ENCODE measurements around the gene PLEKHO2. TPM values are rescaled to one million over a fixed set of nuclear protein-coding genes. Genes with fewer than 3 reads are reported as not detected.
"Not testable (repeated sequence)": the region's sequence is repeated elsewhere in the genome, so short reads cannot be mapped to it uniquely, and the experiment has no call there.

Gene PLEKHO2
- 18.0 TPM for total RNA-seq (ENCODE audit: unreplicated experiment)
- long read RNA-seq, partial matches to known transcripts = 0 of 2 reads
- long read RNA-seq, other reads (novel, unspliced or antisense) = 0 of 2 reads

- DNase-seq = peak; percentile 95
- Mint-ChIP-seq H3K36me3 (ENCODE audit: unreplicated experiment) (no peaks in the 10 kb centered on the region), H3K4me3 (ENCODE audit: unreplicated experiment) (peak within 1 kb of the TSS; percentile 99), H3K4me1 (ENCODE audit: low read depth, unreplicated experiment) (peaks cover 19% of the 10 kb centered on the region), H3K27ac (ENCODE audit: unreplicated experiment) (peak within 1 kb of the TSS; percentile 91), H3K27me3 (ENCODE audit: unreplicated experiment) (peaks cover 17% of the 10 kb centered on the region), H3K9me3 (ENCODE audit: unreplicated experiment) (peaks cover 16% of the 10 kb centered on the region)
- TF ChIP-seq CTCF (IDR thresholded peaks at IDR 0.05; ENCODE audit: partially characterized antibody, unreplicated experiment) = peak; percentile 17
These were observed at the start of gene PLEKHO2 for GRCh38 chr15:64841344-64842095. Gene PLEKHO2 (plus strand): TSS chr15:64841915. CDS start chr15:64842017, 102 bp downstream.

GRCh38 chr15:64792282-64792681 lies 49.4 kb upstream of the PLEKHO2 start:
- no peak for TF ChIP-seq CTCF (IDR thresholded peaks at IDR 0.05; ENCODE audit: partially characterized antibody, unreplicated experiment)
- Mint-ChIP-seq H3K36me3 (ENCODE audit: unreplicated experiment) (no peaks in the 10 kb centered on the region), H3K4me3 (ENCODE audit: unreplicated experiment) (no peak overlapping the region), H3K9me3 (ENCODE audit: unreplicated experiment) (no peaks in the 10 kb centered on the region), H3K4me1 (ENCODE audit: low read depth, unreplicated experiment) (no peaks in the 10 kb centered on the region), H3K27me3 (ENCODE audit: unreplicated experiment) (no peaks in the 10 kb centered on the region), H3K27ac (ENCODE audit: unreplicated experiment) (no peak overlapping the region)
- no peak for DNase-seq

- H3K27me3 Mint-ChIP-seq (ENCODE audit: unreplicated experiment); H3K4me1 Mint-ChIP-seq (ENCODE audit: low read depth, unreplicated experiment); DNase-seq; H3K27ac Mint-ChIP-seq (ENCODE audit: unreplicated experiment); H3K9me3 Mint-ChIP-seq (ENCODE audit: unreplicated experiment); H3K36me3 Mint-ChIP-seq (ENCODE audit: unreplicated experiment); H3K4me3 Mint-ChIP-seq (ENCODE audit: unreplicated experiment): not testable (repeated sequence)
These were observed 46.4 kb upstream of the PLEKHO2 start for GRCh38 chr15:64795299-64795698.

- not testable (repeated sequence) for H3K36me3 Mint-ChIP-seq (ENCODE audit: unreplicated experiment); H3K27ac Mint-ChIP-seq (ENCODE audit: unreplicated experiment); H3K4me3 Mint-ChIP-seq (ENCODE audit: unreplicated experiment); DNase-seq; H3K9me3 Mint-ChIP-seq (ENCODE audit: unreplicated experiment); H3K4me1 Mint-ChIP-seq (ENCODE audit: low read depth, unreplicated experiment); H3K27me3 Mint-ChIP-seq (ENCODE audit: unreplicated experiment)
These were observed 45.8 kb upstream of the PLEKHO2 start for GRCh38 chr15:64795921-64796320.

- DNase-seq = not testable (repeated sequence)
These were observed 42.8 kb upstream of the PLEKHO2 start for GRCh38 chr15:64798905-64799304.

GRCh38 chr15:64800476-64800875 lies 41.2 kb upstream of the PLEKHO2 start:
- peaks cover 3% of the 10 kb centered on the region for H3K9me3 Mint-ChIP-seq (ENCODE audit: unreplicated experiment)
- H3K27ac Mint-ChIP-seq (ENCODE audit: unreplicated experiment) = no peak overlapping the region
- H3K4me1 Mint-ChIP-seq (ENCODE audit: low read depth, unreplicated experiment) = no peaks in the 10 kb centered on the region
- no peak overlapping the region for H3K4me3 Mint-ChIP-seq (ENCODE audit: unreplicated experiment)
- H3K36me3 Mint-ChIP-seq (ENCODE audit: unreplicated experiment) = peaks cover 5% of the 10 kb centered on the region
- H3K27me3 Mint-ChIP-seq (ENCODE audit: unreplicated experiment) = peaks cover 4% of the 10 kb centered on the region
- DNase-seq = no peak
- TF ChIP-seq CTCF (IDR thresholded peaks at IDR 0.05; ENCODE audit: partially characterized antibody, unreplicated experiment) = no peak

More at GRCh38 chr15:64798905-64799304, 42.8 kb upstream of the PLEKHO2 start:
- H3K4me3 Mint-ChIP-seq (ENCODE audit: unreplicated experiment); H3K27me3 Mint-ChIP-seq (ENCODE audit: unreplicated experiment); H3K36me3 Mint-ChIP-seq (ENCODE audit: unreplicated experiment); H3K27ac Mint-ChIP-seq (ENCODE audit: unreplicated experiment); H3K9me3 Mint-ChIP-seq (ENCODE audit: unreplicated experiment); H3K4me1 Mint-ChIP-seq (ENCODE audit: low read depth, unreplicated experiment): not testable (repeated sequence)
